NCI-H345 treated with DMSO at 0.1 percent for 48 hours (cell line): ENCODE data around the gene GBE1.

Experiments used
- DNase-seq: peaks from one replicate; lab custom pipeline; 2025; ENCODE audit not compliant: unreplicated experiment; lab: John Stamatoyannopoulos, UW

Gene GBE1

GRCh38 chr3:81624756-81625155 is 136.7 kb downstream of the GBE1 start:
- DNase-seq: no peak

GRCh38 chr3:81622395-81622794 is 139.1 kb downstream of the GBE1 start:
- no peak for DNase-seq

- DNase-seq: no peak
Observed at GRCh38 chr3:81621277-81621676, 140.2 kb downstream of the GBE1 start.

- DNase-seq: no peak
Observed at GRCh38 chr3:81620849-81621248, 140.6 kb downstream of the GBE1 start.

GRCh38 chr3:81612768-81613167 is 148.7 kb downstream of the GBE1 start:
- no peak for DNase-seq

- DNase-seq: no peak
Observed at GRCh38 chr3:81602781-81603180, 158.7 kb downstream of the GBE1 start.

GRCh38 chr3:81601707-81602305 is 159.6 kb downstream of the GBE1 start:
- no peak for DNase-seq

GRCh38 chr3:81592101-81592500 is 169.3 kb downstream of the GBE1 start:
- no peak for DNase-seq

- DNase-seq: no peak
Observed at GRCh38 chr3:81585937-81586336, 175.5 kb downstream of the GBE1 start.

- no peak for DNase-seq
Observed at GRCh38 chr3:81585056-81585455, 176.4 kb downstream of the GBE1 start.

- DNase-seq: peak; percentile 7
Observed at GRCh38 chr3:81581966-81582599, 179.4 kb downstream of the GBE1 start.

- no peak for DNase-seq
Observed at GRCh38 chr3:81580355-81580754, 181.1 kb downstream of the GBE1 start.

GRCh38 chr3:81579744-81580143 is 181.7 kb downstream of the GBE1 start:
- DNase-seq: no peak

GRCh38 chr3:81572201-81572756 is 189.2 kb downstream of the GBE1 start:
- no peak for DNase-seq

GRCh38 chr3:81568378-81568777 is 193.1 kb downstream of the GBE1 start:
- DNase-seq: no peak

GRCh38 chr3:81565041-81565440 is 196.4 kb downstream of the GBE1 start:
- no peak for DNase-seq

- DNase-seq: no peak
Observed at GRCh38 chr3:81558106-81558505, 203.3 kb downstream of the GBE1 start.

- no peak for DNase-seq
Observed at GRCh38 chr3:81554801-81555200, 206.6 kb downstream of the GBE1 start.

- no peak for DNase-seq
Observed at GRCh38 chr3:81554388-81554787, 207.1 kb downstream of the GBE1 start.

- no peak for DNase-seq
Observed at GRCh38 chr3:81550415-81550814, 211.0 kb downstream of the GBE1 start.

- no peak for DNase-seq
Observed at GRCh38 chr3:81549831-81550230, 211.6 kb downstream of the GBE1 start.

- no peak for DNase-seq
Observed at GRCh38 chr3:81549388-81549787, 212.1 kb downstream of the GBE1 start.

GRCh38 chr3:81545572-81545971 is 215.9 kb downstream of the GBE1 start:
- DNase-seq: no peak
